Upper lobe of left lung (tissue), 4 donors: ENCODE measurements around the gene CTXND2.
"Not testable (repeated sequence)": the region's sequence is repeated elsewhere in the genome, so short reads cannot be mapped to it uniquely, and the experiment has no call there.

Source experiments
- EP300 ChIP-seq, 4 donors: sonication (generic); formaldehyde crosslinking; IDR thresholded peaks; one replicate each; pipeline ENCODE4 v1.5.1; 2017; ENCODE audit warnings: antibody characterized with exemption in 4 of 4, control low read depth in 2 of 4
- POLR2A ChIP-seq, 4 donors: fragments of 450-650 bp; IDR thresholded peaks; one replicate each; pipeline ENCODE4 v1.5.1; 2016 to 2017; ENCODE audit warnings: antibody characterized with exemption in 4 of 4, mild to moderate bottlenecking in 2 of 4
- POLR2AphosphoS5 ChIP-seq, 2 donors: sonication (generic); formaldehyde crosslinking; IDR thresholded peaks; one replicate each; pipeline ENCODE4 v1.5.1; 2017; ENCODE audit warnings: antibody characterized with exemption in 2 of 2
- TF ChIP-seq, protein P1 (sequence below), 6 experiments: fragments of 450-650 bp in 4 of 6; fragments of 200-600 bp in 2 of 6; sonication (generic) in 2 of 6; IDR thresholded peaks; one replicate each; pipeline ENCODE4 v1.5.1; 2016 to 2019; ENCODE audit warnings: antibody characterized with exemption in 6 of 6

DNA sequence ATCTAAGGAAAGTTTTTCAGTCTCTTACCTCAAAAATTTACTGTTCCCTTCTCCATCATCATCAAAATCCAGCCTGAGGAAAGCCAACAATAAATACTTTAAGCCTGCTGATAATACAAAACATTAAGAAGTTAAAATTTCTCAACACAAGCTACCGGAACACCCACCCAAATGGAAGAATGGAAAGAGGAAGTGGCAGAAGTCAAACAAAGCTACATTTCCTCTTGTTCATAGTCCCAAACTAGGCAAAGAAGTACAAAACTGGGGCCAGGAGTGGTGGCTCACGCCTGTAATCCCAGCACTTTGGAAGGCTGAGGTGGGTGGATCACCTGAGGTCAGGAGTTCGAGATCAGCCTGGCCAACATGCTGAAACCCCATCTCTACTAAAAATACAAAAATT is 34.2 kb upstream of the CTXND2 start:
- TF ChIP-seq, protein P1, sequence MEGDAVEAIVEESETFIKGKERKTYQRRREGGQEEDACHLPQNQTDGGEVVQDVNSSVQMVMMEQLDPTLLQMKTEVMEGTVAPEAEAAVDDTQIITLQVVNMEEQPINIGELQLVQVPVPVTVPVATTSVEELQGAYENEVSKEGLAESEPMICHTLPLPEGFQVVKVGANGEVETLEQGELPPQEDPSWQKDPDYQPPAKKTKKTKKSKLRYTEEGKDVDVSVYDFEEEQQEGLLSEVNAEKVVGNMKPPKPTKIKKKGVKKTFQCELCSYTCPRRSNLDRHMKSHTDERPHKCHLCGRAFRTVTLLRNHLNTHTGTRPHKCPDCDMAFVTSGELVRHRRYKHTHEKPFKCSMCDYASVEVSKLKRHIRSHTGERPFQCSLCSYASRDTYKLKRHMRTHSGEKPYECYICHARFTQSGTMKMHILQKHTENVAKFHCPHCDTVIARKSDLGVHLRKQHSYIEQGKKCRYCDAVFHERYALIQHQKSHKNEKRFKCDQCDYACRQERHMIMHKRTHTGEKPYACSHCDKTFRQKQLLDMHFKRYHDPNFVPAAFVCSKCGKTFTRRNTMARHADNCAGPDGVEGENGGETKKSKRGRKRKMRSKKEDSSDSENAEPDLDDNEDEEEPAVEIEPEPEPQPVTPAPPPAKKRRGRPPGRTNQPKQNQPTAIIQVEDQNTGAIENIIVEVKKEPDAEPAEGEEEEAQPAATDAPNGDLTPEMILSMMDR (IDR thresholded peaks at IDR 0.05), result not testable (repeated sequence)
- not testable (repeated sequence) for TF ChIP-seq POLR2AphosphoS5, POLR2A, EP300 (IDR thresholded peaks at IDR 0.05)
